Prostate gland (tissue), 2 donors: ENCODE data around the gene IL3RA. TPM values are rescaled to one million over a fixed set of nuclear protein-coding genes. Genes with fewer than 3 reads are reported as not detected.
"Not testable (repeated sequence)": the region's sequence is repeated elsewhere in the genome, so short reads cannot be mapped to it uniquely, and the experiment has no call there.

ENCODE experiments used
- DNase-seq: peaks from one replicate; pipeline ENCODE4 v3.0.0-alpha.2; 2019; ENCODE audit warnings: low spot score
- H3K27ac ChIP-seq, 2 donors: fragments of 200-600 bp; sonication (generic); 2 replicates each; pipeline ENCODE4 v1.5.1; 2017 to 2019
- H3K27me3 ChIP-seq: fragments of 200-600 bp; sonication (generic); replicated peaks from 2 replicates; pipeline ENCODE4 v1.5.1; 2019; ENCODE audit not compliant: insufficient read depth
- H3K36me3 ChIP-seq, 2 donors: fragments of 200-600 bp; sonication (generic); 1 replicate in 1 of 2; 2 replicates in 1 of 2; pipeline versions ENCODE4 v1.5.1 to v1.8.1; 2017 to 2019
- H3K4me1 ChIP-seq: fragments of 200-600 bp; sonication (generic); replicated peaks from 2 replicates; pipeline ENCODE4 v1.5.1; 2019
- H3K4me3 ChIP-seq, 2 donors: fragments of 200-600 bp; sonication (generic); 2 replicates each; pipeline ENCODE4 v1.5.1; 2017 to 2019
- H3K9me3 ChIP-seq: fragments of 200-600 bp; sonication (generic); 2 replicates; pipeline ENCODE4 v1.5.1; 2017
- CTCF ChIP-seq, 4 experiments: fragments of 200-600 bp in 2 of 4; fragments of 450-650 bp in 2 of 4; sonication (generic) in 2 of 4; IDR thresholded peaks; 1 replicate in 3 of 4; 2 replicates in 1 of 4; pipeline ENCODE4 v1.5.1; 2016 to 2019; ENCODE audit warnings: antibody characterized with exemption in 4 of 4, mild to moderate bottlenecking in 2 of 4, moderate library complexity in 2 of 4
- POLR2A ChIP-seq: fragments of 450-650 bp; IDR thresholded peaks from one replicate; pipeline ENCODE4 v1.6.1; 2016; ENCODE audit warnings: antibody characterized with exemption, mild to moderate bottlenecking
- POLR2AphosphoS5 ChIP-seq: sonication (generic); formaldehyde crosslinking; IDR thresholded peaks from one replicate; pipeline ENCODE4 v1.6.1; 2017; ENCODE audit warnings: antibody characterized with exemption
- WGBS: methylation state at CpG from one replicate; pipeline ENCODE4 v1.1.5; 2018; 5-methylcytosine and 5-hydroxymethylcytosine counted together
- intact Hi-C: fragments of 100-400 bp; cut with DNase I; formaldehyde crosslinking; loops from one replicate; pipeline ENCODE4 v1.14.2; 2022
- total RNA-seq, 2 donors: library from RNA; depleted of rRNA; stranded (reverse); fragments of >200 nt; gene quantifications; one replicate each; pipeline ENCODE4 v1.1.0, GENCODE V29; 2016

IL3RA gene
- total RNA-seq, 2 donors from 2014 or later = 3.3 to 7.2 TPM

GRCh38 chrX:1306909-1307625, 29.5 kb upstream of the IL3RA start:
- WGBS = 92% methylated on average over 15 of the region's 15 CpGs
- H3K36me3 ChIP-seq = no peaks in the 10 kb centered on the region
- H3K4me1 ChIP-seq = no peaks in the 10 kb centered on the region

GRCh38 chrX:1307626-1308340, 28.8 kb upstream of the IL3RA start:
- Histone ChIP-seq H3K36me3 (no peaks in the 10 kb centered on the region), H3K27me3 (no peaks in the 10 kb centered on the region), H3K4me1 (no peaks in the 10 kb centered on the region), H3K9me3 (no peaks in the 10 kb centered on the region), H3K4me3 (no peak overlapping the region), H3K27ac (no peak overlapping the region)
- no peak for TF ChIP-seq CTCF (IDR thresholded peaks at IDR 0.05)
- no peak for TF ChIP-seq POLR2A
- no peak for DNase-seq
- WGBS = 89% methylated on average over 10 of the region's 10 CpGs
- intact Hi-C loops = no loop called here

More at GRCh38 chrX:1306909-1307625, 29.5 kb upstream of the IL3RA start:
- intact Hi-C loops = no loop called here
- no peak for DNase-seq
- Histone ChIP-seq H3K9me3 (no peaks in the 10 kb centered on the region), H3K27ac (no peak overlapping the region), H3K4me3 (no peak overlapping the region), H3K27me3 (no peaks in the 10 kb centered on the region)
- TF ChIP-seq POLR2AphosphoS5 = no peak
- no peak for TF ChIP-seq CTCF (IDR thresholded peaks at IDR 0.05)
- no peak for TF ChIP-seq POLR2A

- intact Hi-C loops = no loop called here
- DNase-seq = no peak
- Histone ChIP-seq H3K9me3 (no peaks in the 10 kb centered on the region), H3K36me3 (no peaks in the 10 kb centered on the region), H3K27ac (no peak overlapping the region), H3K27me3 (no peaks in the 10 kb centered on the region), H3K4me1 (no peaks in the 10 kb centered on the region), H3K4me3 (no peak overlapping the region)
- no peak for TF ChIP-seq POLR2A
- TF ChIP-seq CTCF (IDR thresholded peaks at IDR 0.05) = no peak
- no peak for TF ChIP-seq POLR2AphosphoS5
- WGBS = 97% methylated on average over 8 of the region's 8 CpGs
Measured at GRCh38 chrX:1308476-1308875, 28.1 kb upstream of the IL3RA start.

- H3K27me3 ChIP-seq, intact Hi-C loops: not testable (repeated sequence)
Measured at GRCh38 chrX:1308917-1309316, 27.7 kb upstream of the IL3RA start.

GRCh38 chrX:1313788-1314187, 22.8 kb upstream of the IL3RA start:
- H3K4me3 ChIP-seq = no peak overlapping the region
- no peaks in the 10 kb centered on the region for H3K36me3 ChIP-seq
- no peaks in the 10 kb centered on the region for H3K27me3 ChIP-seq
- no peaks in the 10 kb centered on the region for H3K4me1 ChIP-seq
- intact Hi-C loops = no loop called here
- 84% methylated on average over 7 of the region's 7 CpGs for WGBS
- DNase-seq = no peak
- TF ChIP-seq CTCF (IDR thresholded peaks at IDR 0.05) (no peak), POLR2AphosphoS5 (no peak), POLR2A (no peak)
- no peaks in the 10 kb centered on the region for H3K9me3 ChIP-seq
- H3K27ac ChIP-seq = no peak overlapping the region

More at GRCh38 chrX:1308917-1309316, 27.7 kb upstream of the IL3RA start:
- H3K36me3 ChIP-seq, DNase-seq, H3K4me3 ChIP-seq, H3K9me3 ChIP-seq, H3K27ac ChIP-seq, H3K4me1 ChIP-seq: not testable (repeated sequence)
- 89% methylated on average over 12 of the region's 12 CpGs for WGBS
